ENCODE results near the gene TSHR.

The TSHR gene

GRCh38 chr14:80942191-80942600 is 13.2 kb upstream of the TSHR start:
- TF ChIP-seq CTCF (IDR thresholded peaks at IDR 0.05): no peak

- no peak for TF ChIP-seq CTCF (IDR thresholded peaks at IDR 0.05)
Measured at GRCh38 chr14:80944861-80945617, 10.4 kb upstream of the TSHR start.

DNA sequence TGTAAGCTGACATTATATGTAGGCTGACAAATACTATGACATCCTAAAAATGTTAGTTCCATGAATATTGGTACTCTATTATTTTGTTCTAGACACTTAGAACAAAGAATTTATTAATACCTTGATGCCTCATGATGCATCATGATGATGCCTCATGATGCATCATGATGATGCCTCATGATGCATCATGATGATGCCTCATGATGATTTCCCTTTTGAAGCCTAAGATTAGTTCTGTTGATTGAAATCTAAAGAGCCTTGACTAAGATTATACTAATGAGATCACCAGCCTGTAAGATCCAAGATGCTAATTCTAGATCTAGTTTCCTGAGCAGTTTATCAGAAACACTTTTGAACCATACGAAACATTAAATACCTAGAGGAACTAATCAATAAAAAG is 9.2 kb upstream of the TSHR start:
- no peak for TF ChIP-seq CTCF (IDR thresholded peaks at IDR 0.05)

GRCh38 chr14:80946797-80947196 is 8.6 kb upstream of the TSHR start:
- TF ChIP-seq CTCF (IDR thresholded peaks at IDR 0.05): no peak

- TF ChIP-seq CTCF (IDR thresholded peaks at IDR 0.05): no peak
Measured at GRCh38 chr14:80948291-80948690, 7.1 kb upstream of the TSHR start.

- no peak for TF ChIP-seq CTCF (IDR thresholded peaks at IDR 0.05)
Measured at GRCh38 chr14:80951491-80951890, 3.9 kb upstream of the TSHR start.

GRCh38 chr14:80954687-80955299 is 628 bp upstream of the TSHR start:
- peak; percentile 75 for TF ChIP-seq CTCF (IDR thresholded peaks at IDR 0.05)

All from LNCAP (cell line).